Embryonic facial prominence (tissue), 1 donor: ENCODE data around the gene AVP.

Source experiments
- DNase-seq: peaks from one replicate; pipeline ENCODE4 v3.0.0-alpha.2; 2016; ENCODE audit errors: extremely low spot score

Gene AVP

GRCh38 chr20:3109350-3110302 is 25.1 kb upstream of the AVP start:
- DNase-seq: no peak

- no peak for DNase-seq
These were observed 23.0 kb upstream of the AVP start for GRCh38 chr20:3107464-3108025.

GRCh38 chr20:3106658-3107463 is 22.3 kb upstream of the AVP start:
- DNase-seq: no peak

- DNase-seq: no peak
These were observed 21.7 kb upstream of the AVP start for GRCh38 chr20:3106185-3106584.

GRCh38 chr20:3105256-3106137 is 21.0 kb upstream of the AVP start:
- DNase-seq: no peak

GRCh38 chr20:3103369-3104032 is 19.0 kb upstream of the AVP start:
- no peak for DNase-seq

DNA sequence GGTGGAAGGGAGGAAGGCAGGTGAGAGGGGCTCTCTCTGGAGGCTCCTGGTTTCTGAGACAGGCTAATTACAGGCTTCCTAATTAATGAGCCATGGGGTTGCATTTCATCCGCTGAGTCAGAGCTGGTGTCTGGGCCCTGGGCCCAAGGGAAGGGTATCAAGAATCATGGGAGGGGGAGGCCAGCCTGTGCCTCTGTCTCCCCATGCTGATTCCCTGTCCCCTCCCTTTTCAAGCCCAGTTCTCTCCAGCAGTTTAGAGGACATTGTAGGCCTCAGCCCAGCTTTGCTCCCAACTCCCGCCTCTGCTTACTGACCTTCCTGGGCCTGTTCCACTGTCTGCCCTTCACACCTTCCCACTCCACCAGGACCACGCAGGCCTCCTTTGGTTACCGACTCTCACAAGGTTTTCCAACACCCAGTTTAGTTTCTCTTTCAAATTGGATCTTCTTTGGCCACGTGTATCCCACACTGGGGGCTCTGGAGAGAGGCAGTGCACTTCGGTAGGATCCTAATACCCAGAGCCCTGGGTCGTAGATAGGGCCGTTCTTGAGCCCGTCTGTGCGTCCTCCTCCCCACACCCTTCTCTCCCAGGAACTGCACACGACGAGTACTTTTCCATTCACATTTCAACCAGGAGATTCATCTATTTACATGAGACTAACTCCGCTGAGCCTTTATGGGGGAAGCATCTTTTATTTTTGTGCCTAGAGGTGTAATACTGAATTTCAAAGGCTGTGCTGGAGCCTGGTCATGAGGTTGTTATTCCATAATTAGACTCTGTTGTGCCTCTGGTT is 18.2 kb upstream of the AVP start:
- DNase-seq: no peak

DNA sequence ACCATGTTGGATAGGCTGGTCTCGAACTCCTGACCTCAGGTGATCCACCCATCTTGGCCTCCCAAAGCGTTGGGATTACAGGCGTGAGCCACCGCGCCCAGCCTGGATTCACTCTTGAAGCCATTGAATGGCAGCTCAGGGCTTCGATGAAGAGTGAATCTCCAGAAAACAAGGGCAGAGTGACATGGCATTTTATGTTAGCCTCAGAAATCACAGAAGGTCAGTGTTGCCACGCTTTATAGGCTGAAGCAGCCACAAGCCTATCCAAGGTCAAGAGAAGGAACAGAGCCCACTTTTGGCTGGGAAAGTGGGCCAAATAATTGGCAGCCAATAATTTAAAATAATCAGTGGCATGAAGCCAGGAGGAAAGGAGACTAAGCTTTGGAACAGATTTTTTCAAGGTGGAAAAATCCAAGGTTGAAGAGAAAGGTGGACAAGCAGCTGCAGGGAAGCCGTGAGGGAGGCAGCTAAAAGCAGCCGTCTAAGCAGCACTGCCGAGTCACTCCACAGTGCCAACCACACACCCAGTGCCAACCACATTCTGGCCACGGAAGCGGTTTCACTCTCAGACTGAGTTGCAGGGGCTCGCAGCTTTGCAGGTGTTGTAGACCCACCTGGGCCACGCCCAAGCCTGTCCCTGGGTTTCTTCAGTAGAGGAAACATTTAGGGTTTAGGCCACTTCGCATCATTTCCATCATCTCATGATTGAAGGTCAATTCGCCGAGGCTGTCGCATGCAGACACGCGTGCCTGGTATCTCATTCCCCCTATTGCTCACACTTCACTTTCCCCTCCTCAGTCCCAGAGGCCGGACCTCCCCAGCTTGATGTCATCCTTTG is 17.4 kb upstream of the AVP start:
- no peak for DNase-seq

DNA sequence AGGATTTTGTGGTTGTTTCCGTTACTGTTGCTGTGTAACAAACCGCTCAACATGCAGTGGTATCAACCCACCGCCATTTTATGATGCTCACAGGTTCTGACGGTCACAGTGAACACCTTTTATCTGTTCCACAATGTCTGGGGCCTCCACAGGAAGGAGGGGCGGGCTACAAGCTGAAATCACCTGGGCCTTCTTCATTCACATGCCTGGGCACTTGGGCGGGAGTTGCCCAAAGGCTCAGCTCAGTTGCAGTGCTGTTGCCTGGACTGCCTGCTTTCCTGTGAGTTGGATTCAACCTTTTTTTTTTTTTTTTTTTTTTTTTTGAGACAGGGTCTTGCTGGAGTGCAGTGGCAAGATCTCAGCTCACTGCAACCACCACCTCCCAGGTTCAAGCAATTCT is 16.7 kb upstream of the AVP start:
- DNase-seq: no peak

GRCh38 chr20:3100480-3100879 is 16.0 kb upstream of the AVP start:
- no peak for DNase-seq

DNA sequence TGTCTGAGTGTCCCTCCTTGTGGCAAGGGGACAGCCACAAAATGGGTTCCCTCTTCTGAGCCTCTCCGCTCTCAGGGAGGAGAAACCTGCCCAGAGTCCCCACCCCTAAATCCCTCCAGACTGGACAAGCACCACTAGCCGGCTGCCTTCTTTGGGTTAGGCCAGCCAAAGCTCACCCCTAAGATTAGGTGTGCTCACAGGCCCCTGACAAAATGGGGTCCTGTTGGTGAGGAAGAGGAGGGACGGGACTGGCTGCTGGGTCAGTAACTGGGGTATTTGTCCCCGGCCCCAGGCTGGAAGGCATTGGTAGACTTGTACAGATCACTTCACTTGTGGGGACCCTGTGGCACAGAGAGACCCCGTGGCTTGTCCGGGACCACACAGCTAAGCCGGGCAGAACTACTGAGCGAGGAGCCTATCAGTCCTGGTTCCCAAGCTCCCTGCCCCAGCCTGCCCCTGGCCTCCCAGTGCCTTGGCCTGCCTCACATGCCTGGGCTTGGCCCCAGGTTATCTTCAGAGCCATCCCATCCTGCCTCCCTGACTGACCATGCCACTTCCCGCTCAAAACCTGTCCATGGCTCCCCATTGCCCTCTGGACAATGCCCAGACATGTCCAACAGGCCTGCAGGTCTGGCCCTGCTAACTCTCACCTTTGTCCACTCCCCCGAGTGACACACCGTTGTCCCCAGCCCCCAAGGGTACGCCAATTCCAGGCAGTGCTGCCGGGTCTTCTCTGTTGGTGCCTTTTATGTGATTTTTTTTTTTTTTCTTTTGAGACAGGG is 10.5 kb upstream of the AVP start:
- no peak for DNase-seq

DNA sequence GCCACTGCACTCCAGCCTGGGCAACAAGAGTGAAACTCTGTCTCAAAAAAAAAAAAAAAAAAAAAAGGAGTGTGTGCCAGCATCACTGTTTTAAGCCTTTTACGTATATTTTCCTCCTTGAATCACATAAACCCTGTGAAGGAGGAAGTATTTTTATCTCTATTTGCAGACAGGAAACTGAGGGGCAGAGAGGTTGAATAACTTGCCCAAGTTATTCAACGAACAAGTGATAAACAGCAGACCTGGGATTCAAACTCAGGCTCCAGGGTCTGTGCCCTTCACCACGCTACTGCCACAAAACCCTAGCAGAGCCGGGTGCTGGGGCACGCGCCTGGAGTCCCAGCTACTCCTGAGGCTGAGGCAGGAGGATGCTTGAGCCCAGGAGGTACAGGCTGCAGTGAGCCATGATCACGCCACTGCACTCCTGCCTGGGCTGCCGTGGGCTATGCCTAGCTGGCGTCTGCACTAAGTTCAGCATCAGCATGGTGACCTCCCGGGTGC is 9.4 kb upstream of the AVP start:
- no peak for DNase-seq

GRCh38 chr20:3092611-3093379 is 8.3 kb upstream of the AVP start:
- DNase-seq: no peak

- no peak for DNase-seq
These were observed 6.0 kb upstream of the AVP start for GRCh38 chr20:3090565-3090964.

DNA sequence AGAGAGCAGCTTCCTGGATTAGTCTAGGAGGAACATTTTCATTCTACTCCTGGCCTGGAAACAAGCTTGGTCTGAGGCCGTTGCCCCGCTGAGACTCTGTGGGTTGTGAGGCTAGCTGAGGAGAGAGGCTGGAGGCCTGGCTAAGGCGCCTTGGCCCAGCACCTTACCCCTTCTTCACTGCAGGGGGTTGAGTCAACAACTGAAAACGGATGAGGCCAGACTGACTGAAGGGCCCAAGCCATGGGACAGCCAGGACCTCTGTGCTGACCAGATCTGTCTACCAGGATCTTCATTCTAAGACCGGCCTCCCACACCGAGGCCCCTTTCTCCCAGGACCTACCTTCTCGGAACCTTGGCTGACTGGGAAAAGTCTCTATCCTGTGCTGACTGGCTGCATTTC is 3.5 kb upstream of the AVP start:
- DNase-seq: no peak

GRCh38 chr20:3085571-3086072 is 1.1 kb upstream of the AVP start:
- no peak for DNase-seq

GRCh38 chr20:3084986-3085360 is 449 bp upstream of the AVP start:
- no peak for DNase-seq
